Activated CD8-positive, alpha-beta memory T cell treated with anti-CD3 and anti-CD28 coated beads for 1 hour (primary cell): ENCODE measurements around the gene RSBN1L.
"Not testable (repeated sequence)": the region's sequence is repeated elsewhere in the genome, so short reads cannot be mapped to it uniquely, and the experiment has no call there.

Experiments used
- DNase-seq, 2 donors: peaks; one replicate each; pipeline ENCODE4 v3.0.0-alpha.2; 2020; ENCODE audit warnings: low read depth in 1 of 2; ENCODE audit errors: extremely low read depth in 1 of 2

The RSBN1L gene

DNA sequence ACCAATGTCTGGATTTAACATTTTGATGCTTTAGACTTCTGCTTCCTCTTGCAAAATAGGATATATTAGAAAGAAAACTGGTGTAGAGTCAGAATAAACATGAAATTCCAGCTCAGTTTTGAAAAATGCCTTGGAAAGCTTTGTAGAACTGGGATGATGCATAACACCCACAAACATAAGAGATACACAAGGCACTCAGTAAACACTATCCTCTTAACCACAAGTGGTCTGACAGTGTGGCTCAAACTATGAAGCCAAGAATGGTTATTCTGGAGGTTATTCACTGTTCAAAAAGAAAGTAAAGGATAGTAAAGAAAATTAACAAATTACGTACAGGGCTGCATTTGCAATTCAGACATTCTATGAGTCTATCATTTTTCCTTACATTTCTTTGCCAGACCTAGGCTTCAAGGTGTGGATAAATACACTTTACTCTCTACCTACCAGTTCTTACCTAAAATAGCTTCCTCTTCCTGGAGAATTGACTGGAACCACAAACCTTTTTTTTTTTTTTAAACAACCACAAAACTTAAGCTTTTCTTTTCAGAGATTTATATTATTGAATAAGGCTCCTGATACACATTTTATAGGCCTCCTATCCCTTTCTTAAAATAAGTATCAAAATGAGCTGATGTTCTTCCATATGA is 9.0 kb upstream of the RSBN1L start:
- no peak for DNase-seq

DNA sequence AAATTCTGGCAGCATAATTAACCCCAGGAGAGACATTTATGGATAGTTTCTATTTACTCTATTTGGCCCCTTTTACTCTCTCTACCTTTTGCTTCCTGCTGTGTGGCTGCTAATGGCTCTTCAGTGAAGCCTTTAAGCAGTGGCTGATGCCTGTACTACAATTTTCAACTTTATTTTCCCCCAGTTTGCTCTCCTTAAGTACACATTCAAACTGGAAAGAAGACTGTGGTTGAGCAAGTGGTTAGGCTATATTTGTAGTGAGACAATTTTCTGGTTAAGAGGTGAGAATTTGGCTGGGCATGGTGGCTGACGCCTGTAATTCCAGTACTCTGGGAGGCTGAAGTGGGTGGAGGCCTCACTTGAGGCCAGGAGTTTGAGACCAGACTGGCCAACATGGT is 8.5 kb upstream of the RSBN1L start:
- no peak for DNase-seq

DNA sequence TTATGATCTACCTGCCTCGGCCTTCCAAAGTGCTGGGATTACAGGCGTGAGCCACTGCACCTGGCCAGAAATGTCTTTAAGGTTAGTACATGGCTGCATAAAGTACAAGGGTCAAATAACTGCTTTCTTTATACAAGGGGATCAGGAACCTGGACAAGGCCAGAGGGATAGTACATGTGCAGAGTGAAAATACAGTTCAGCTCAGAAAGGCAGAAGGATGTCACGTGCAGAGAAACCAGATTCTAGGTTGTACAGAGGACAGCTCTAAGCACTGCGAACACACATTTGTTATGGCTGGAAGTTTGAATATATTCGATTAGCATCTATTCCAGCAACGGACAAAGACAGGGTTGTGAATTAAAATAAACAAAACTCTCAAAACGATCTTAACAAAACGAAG is 6.0 kb upstream of the RSBN1L start:
- DNase-seq: no peak

DNA sequence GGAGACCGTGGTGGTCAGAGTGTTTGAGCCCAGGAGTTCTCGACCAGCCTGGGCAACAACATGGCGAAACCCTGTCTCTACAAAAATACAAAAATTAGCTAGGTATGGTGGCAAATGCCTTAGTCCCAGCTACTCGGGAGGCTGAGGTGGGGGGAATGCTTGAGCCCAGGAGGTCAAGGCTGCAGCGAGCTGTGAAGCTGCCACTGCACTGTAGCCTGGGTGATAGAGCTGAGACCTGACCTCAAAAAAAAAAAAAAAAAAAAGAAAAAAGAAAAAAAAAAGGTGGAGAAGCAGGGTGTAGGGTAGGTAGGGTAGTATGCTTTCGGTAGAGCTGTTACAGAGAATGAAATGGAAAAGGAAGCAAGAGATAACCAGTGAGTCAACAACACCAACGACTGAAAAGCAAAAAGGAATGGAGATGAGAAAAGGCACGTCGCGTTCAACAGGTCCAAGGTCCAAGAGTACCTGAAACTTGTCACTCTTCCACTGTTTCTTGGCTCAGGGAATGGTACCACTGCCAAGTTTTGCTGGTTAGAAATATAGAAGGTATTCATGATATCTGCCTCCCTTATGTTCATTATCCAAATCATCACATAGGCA is 4.3 kb upstream of the RSBN1L start:
- no peak for DNase-seq

DNA sequence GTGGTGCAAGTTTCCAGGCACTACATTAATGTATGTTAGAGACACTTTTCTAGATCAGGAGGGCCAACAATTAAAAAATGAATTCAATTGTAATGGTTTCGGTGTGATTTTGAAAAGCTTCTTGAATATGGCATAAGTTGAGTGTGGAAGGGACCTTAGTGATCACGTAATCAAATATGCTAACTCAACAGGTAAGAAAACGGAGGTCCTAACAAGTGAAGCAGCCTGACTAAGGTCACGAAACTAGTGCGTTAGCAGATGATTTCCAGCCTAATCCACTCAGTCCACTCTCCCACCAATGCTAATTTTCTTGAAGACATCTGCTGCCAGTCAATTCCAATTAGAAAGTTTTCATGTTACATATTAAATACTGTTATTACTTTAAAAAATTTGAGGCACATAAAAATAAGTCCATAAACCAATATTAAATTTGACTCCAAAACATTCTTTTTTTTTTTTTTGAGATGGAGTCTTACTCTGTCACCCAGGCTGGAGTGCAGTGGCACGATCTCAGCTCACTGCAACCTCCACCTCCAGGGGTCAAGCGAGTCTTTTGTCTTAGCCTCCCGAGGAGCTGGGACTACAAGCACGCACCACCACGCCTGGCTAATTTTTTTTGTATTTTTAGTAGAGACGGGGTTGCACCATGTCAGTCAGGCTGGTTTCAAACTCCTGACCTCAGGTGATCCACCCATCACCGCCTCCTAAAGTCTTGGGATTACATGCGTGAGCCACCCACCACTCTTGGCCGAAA is 2.3 kb upstream of the RSBN1L start:
- no peak for DNase-seq

DNA sequence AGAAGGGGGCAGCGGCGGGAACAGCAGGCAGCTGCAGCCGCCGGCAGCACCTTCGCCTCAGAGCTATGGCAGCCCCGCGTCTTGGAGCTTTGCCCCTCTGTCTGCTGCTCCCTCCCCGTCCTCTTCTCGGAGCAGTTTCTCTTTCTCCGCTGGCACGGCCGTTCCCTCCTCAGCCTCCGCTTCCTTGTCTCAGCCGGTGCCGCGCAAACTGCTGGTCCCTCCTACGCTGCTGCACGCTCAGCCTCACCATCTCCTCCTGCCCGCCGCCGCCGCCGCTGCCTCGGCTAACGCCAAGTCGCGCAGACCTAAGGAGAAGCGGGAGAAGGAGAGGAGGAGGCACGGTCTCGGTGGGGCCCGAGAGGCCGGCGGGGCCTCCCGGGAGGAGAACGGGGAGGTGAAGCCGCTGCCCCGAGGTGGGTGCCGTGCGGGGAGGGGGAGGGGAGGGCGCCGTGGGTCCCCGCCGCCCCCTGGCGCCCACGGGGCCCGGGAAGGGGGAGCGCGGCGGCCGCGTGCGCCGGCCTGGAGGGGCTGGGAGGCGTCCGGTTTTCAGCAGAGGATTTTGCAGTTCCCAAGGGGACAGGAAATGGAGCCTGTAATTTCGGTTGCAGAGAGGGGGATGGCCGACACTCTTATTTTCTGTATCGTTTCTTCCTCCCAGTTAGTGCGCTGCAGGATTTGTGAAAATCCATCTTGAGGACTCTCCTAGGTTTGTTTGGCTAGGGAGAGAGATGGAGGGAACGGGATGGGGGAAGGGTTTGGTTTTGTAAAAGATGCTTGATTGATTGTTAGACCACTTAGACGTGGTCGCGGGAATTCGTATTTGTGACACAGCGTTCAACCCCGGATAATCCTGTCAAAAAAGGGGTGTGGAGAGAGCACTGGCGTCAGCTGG is 630 bp downstream of the RSBN1L start:
- DNase-seq: peak in 1 of 2 donors; percentile 33

DNA sequence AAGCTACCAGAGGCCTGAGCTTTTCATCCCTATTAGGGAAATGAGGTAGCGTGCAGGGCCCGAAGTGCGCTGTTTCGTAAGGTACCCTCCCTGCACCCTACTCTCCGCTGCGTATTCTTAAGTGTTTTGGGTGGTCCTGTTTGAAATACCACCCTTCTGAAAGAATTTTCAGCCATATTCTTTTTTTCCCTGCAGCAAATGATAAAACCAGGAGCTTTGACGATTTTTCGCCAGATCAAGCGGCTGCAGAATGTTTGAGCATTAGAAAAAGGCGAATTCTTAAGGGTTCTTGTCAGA is 1.2 kb downstream of the RSBN1L start:
- DNase-seq: peak in 1 of 2 donors; percentile 4

DNA sequence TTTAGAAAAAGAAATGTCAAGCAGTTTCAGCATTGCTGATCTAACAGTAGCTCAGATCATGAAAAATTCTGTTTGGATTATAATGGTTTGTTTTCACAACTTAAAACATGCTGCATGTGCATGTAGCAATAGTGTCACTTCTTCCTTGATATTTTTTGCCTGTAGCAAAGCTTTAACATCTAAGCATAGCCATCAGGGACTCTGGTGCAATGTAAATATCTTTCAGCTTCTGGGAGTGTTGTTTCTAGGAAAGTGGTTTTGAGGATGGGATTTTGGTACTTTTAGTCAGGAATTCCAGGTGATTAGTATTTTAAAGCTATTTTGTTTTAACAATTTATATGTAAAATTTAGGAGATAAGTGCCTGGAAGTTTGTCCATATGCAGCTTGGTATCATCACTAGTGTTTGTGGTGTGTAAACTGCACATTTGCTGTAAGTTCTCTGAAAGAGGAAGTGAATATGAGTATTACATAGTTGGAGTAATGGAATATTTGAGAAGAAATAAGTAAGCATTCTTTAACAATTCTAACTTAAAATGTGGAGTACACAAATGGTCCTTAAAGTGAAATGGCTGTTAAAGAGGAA is 1.9 kb downstream of the RSBN1L start:
- no peak for DNase-seq

DNA sequence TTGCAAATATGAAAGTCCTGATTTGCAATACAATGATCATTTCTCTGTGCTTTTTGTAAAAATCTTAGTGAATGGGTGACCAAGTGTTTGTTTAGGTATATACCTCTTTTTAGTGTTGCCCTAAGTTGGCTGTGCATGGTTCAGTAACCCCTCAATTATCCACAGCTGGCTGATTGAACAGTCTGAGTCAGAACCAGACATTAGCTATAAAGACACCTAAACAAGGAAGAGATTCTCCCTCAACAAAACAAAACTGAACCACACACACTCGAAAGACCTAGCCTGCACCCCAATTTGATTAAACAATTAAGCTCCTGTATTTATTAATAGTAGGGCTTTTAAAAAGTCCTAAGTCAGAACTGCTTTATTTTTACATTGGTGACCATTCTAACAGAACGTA is 2.8 kb downstream of the RSBN1L start:
- no peak for DNase-seq

DNA sequence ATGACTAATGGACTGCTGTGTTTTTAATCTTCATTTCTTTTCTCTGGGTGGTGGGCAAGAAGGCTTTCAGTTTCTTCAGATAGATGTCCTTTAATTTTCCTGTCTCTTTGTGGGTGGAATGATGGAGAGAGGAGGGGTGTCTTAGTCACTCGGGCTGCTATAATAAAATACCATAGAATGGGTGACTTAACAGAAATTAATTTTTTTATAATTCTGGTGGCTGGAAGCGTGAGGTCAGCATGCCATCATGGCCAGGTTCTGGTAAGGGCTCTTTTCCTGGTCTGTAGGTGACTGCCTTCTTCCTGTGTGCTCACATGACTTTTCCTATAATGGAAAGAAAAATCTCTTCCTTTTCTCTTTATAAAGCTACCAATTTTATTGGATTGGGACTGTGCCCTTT is 6.3 kb downstream of the RSBN1L start:
- no peak for DNase-seq

DNA sequence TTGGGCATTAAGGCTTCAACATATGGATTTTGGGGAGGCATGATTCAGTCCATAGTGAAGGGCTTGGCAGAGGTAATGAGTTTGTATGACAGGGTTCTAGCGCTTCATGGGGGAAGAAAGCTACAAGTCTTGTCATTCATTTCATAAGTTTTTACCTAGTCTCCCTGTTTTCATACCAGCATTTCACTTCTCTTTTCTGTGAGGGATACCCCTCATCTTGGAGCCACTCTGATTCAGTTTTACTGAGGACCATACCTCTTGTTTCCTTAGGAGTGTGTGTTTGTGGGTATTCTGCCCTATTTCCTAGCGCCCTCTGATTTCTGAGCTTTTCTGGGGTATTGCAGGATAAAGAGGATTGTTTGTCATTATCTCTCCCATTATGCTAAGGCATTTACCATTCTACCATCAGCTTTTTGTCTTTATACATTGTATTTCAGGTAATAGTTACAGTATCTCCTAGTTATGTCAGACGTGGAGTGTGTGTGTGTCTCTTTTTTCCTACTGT is 6.8 kb downstream of the RSBN1L start:
- DNase-seq: no peak

DNA sequence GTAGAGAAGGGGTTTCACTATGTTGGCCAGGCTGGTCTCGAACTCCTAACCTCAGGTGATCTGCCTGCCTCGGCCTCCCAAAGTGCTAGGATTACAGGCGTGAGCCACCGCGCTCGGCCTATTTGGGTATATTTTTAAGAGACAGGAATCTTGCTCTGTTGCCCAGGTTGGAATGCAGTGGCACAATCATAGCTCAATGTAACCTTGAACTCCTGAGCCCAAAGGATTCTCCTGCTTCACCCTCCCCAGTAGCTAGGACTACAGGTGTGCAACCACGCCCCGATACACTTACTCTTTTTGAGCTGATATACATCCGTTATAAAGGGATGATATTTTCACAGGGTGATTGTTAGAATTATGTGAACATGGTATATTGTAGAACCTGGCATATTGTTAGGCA is 7.4 kb downstream of the RSBN1L start:
- not testable (repeated sequence) for DNase-seq

DNA sequence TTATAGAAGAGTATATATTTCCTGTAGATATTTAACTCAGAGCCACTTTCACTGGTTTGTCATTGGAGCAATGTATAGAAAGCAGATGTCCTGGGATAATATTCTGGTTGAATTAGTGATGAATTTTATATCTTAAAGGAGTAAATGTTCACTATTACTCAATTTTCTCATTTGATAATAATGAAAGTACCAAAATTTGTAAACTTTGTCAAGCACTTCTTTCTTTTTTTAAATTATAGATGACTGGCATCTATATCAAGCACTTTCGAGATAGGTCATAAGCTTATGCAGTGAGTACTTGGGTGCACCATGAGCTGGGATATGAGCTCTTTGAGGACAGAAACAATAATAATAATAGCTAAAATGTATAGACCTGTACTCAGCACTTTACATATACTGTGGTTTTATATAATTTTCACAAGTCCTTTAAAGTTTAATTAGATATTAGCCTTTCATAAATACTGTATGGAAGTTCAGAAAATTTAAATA is 11.3 kb downstream of the RSBN1L start:
- DNase-seq: no peak

DNA sequence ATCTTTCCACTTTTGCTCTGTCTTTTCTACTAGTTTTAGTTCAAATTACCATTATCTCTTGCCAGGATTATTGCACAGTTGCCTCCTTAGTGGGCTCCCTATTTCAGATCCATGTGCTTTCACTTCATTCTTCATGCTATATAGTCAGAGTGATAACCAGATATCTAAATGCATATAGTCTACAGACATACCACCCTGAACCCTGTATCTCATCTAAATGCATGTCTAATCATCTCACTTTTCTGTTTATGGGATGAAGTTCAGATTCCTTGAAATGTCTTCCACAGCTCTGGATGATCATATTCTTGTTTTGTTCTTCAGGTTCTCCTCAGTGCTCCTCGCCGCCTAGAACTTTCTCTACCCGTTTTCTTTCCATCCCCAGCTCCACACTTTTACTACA is 13.8 kb downstream of the RSBN1L start:
- DNase-seq: no peak

DNA sequence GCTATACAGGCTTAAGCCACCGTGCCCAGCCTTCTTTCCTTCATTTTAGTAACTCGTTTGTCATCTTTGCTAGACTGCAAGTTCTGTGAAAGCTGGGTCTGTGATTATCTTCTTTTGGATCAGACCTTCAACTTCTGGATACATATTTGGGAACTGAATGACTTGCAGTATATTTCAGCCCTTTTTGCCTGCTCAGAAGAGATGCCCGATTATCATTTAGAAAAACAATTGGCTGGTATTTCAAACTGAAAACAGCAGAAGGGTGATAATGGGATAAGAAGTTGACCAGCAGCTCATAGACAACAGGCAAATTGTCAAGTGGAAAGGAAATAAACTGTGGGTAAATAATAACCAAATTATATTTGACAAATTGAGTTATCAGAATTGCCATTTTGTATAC is 14.6 kb downstream of the RSBN1L start:
- no peak for DNase-seq

DNA sequence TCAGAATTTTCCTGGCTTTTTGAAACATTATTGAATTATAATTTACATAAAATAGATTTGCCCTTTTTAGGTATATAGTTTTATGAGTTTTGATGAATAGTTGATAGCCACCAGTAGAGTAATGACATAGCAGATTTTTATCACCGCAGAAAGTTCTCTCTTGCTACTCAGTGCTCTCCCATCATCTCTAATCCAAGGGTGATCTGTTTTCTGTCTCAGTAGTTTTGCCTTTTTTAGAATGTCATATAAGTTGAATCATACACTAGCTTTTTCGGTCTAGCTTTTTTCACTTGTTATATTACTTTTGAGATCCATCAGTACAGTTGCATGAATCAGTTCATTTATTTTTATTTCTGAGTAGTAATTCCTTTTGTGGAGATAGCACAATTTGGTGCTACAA is 17.9 kb downstream of the RSBN1L start:
- no peak for DNase-seq

DNA sequence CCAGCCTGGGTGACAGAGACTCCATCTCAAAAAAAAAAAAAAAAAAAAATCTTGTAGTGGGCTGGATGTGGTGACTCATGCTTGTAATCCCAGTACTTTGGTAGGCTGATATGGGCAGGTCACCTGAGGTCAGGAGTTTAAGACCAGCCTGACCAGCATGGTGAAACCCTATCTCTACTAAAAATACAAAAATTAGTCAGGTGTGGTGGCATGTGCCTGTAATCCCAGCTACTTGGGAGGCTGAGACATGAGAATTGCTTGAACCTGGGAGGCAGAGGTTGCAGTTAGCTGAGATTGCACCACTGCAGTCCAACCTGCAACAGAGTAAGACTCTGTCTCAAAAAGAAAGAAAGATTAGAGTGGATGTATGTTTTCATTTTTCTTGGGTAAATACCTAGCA is 18.7 kb downstream of the RSBN1L start:
- DNase-seq: not testable (repeated sequence)

DNA sequence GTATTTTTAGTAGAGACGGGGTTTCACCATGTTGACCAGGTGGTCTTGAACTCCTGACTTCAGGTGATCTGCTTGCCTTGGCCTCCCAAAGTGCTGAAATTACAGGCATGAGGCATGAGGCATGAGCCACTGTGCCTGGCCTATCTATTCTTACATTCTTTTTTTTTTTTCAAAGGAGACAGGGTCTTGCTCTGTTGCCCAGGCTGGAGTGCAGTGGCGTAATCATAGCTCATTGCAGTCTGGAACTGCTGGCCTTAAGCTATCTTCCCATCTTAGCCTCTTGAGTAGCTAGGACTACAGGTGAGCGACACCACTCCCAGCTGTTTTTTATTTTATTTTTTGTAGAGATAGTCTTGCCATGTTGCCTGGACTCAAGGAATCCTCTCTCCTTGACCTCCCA is 20.5 kb downstream of the RSBN1L start:
- no peak for DNase-seq

DNA sequence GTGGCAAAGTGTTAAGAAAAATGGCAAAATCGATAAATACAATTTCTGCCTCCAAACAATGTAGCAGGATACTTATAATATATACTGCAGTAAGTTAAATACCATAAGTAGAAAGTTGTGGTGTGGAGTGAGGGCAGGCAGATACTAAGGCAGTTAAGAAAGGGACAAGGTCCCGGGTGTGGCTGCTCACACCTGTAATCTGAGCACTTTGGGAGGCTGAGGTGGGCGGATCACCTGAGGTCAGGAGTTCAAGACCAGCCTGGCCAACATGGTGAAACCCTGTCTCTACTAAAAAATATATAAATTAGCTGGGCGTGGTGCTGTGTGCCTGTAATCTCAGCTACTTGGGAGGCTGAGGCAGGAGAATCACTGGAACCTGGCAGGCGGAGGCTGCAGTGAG is 21.3 kb downstream of the RSBN1L start:
- not testable (repeated sequence) for DNase-seq

DNA sequence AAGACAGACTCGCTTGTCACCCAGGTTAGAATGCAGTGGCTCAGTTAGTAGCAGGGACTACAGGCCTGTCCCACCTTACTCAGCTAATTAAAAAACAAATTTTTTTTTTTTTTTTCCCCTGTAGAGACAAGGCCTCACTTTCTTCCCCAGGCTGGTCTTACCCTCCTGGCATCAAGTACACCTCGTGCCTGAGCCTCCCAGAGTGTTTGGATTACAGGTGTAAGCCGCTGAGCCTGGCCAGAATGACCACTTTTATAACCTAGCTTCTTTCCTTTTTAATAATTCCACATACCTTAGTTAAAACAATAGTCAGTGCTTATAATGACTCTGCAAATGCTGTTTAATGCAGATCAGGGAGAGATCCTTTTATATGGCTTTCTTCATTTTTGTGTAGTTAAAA is 31.3 kb downstream of the RSBN1L start:
- DNase-seq: no peak
